Neural progenitor cell (in vitro differentiated cells): ENCODE measurements around the gene EFCAB8. TPM values are rescaled to one million over a fixed set of nuclear protein-coding genes. Genes with fewer than 3 reads are reported as not detected.

Experiments used
- DNase-seq: peaks from one replicate; pipeline ENCODE4 v3.0.0-alpha.2; 2016; ENCODE audit warnings: low spot score
- H2AFZ ChIP-seq: fragments of 200-600 bp; sonication (generic); replicated peaks from 2 replicates; pipeline ENCODE4 v1.6.1; 2016; ENCODE audit warnings: antibody characterized with exemption
- H3F3A ChIP-seq: fragments of 200-600 bp; sonication (generic); 2 replicates; pipeline ENCODE4 v1.6.1; 2016; ENCODE audit warnings: antibody characterized with exemption, low read depth
- H3K27ac ChIP-seq: fragments of 200-600 bp; sonication (generic); 2 replicates; pipeline ENCODE4 v1.5.1; 2016; ENCODE audit warnings: mild to moderate bottlenecking
- H3K27me3 ChIP-seq: fragments of 200-600 bp; sonication (generic); 2 replicates; pipeline ENCODE4 v1.6.1; 2016; ENCODE audit warnings: mild to moderate bottlenecking, moderate library complexity
- H3K36me3 ChIP-seq: fragments of 200-600 bp; sonication (generic); 2 replicates; pipeline ENCODE4 v1.5.1; 2016
- H3K4me1 ChIP-seq: fragments of 200-600 bp; sonication (generic); 2 replicates; pipeline ENCODE4 v1.6.1; 2016; ENCODE audit warnings: mixed run types
- H3K4me2 ChIP-seq: fragments of 200-600 bp; sonication (generic); 2 replicates; pipeline ENCODE4 v1.6.1; 2016
- H3K4me3 ChIP-seq: fragments of 200-600 bp; sonication (generic); 2 replicates; pipeline ENCODE4 v1.5.1; 2016
- H3K79me2 ChIP-seq: fragments of 200-600 bp; sonication (generic); 2 replicates; pipeline ENCODE4 v1.6.1; 2016; ENCODE audit warnings: low read depth
- H3K9ac ChIP-seq: fragments of 200-600 bp; sonication (generic); 2 replicates; pipeline ENCODE4 v1.6.1; 2016
- H3K9me3 ChIP-seq: fragments of 200-600 bp; sonication (generic); 2 replicates; pipeline ENCODE4 v1.5.1; 2016; ENCODE audit warnings: low read depth
- H4K20me1 ChIP-seq: fragments of 200-600 bp; sonication (generic); 2 replicates; pipeline ENCODE4 v1.6.1; 2016; ENCODE audit warnings: low read depth
- H3K27ac Mint-ChIP-seq: 3 replicates; pipeline ENCODE4 v1.8.0; 2021; ENCODE audit warnings: mixed read lengths
- H3K27me3 Mint-ChIP-seq: 2 replicates; pipeline ENCODE4 v1.8.0; 2022; ENCODE audit warnings: low read depth, mild to moderate bottlenecking, inconsistent platforms, moderate library complexity, mixed read lengths; ENCODE audit not compliant: insufficient read depth
- H3K36me3 Mint-ChIP-seq: 3 replicates; pipeline ENCODE4 v1.8.0; 2021; ENCODE audit warnings: mixed read lengths
- H3K4me1 Mint-ChIP-seq: 3 replicates; pipeline ENCODE4 v1.8.0; 2021; ENCODE audit warnings: mixed read lengths
- H3K4me3 Mint-ChIP-seq: 3 replicates; pipeline ENCODE4 v1.8.0; 2021; ENCODE audit warnings: mild to moderate bottlenecking, moderate library complexity, mixed read lengths
- H3K9me3 Mint-ChIP-seq: 3 replicates; pipeline ENCODE4 v1.8.0; 2020; ENCODE audit warnings: mixed read lengths
- EZH2 ChIP-seq: fragments of 200-600 bp; sonication (generic); IDR thresholded peaks from 2 replicates; pipeline ENCODE4 v1.6.1; 2017; ENCODE audit warnings: antibody characterized with exemption, mild to moderate bottlenecking, moderate library complexity
- EZH2phosphoT487 ChIP-seq: fragments of 200-600 bp; sonication (generic); IDR thresholded peaks from 2 replicates; pipeline ENCODE4 v1.6.1; 2017; ENCODE audit warnings: antibody characterized with exemption
- total RNA-seq: library from RNA; depleted of rRNA; stranded (reverse); fragments of >200 nt; gene quantifications from 2 replicates; pipeline ENCODE4 v1.2.3, GENCODE V29; 2015; ENCODE audit warnings: low replicate concordance
- TF ChIP-seq, protein P1 (sequence below): fragments of 200-600 bp; sonication (generic); IDR thresholded peaks from 2 replicates; pipeline ENCODE4 v1.5.1; 2017; ENCODE audit warnings: antibody characterized with exemption, mild to moderate bottlenecking

Gene EFCAB8
- total RNA-seq, 1 donor from 2014 or later = not detected

DNA sequence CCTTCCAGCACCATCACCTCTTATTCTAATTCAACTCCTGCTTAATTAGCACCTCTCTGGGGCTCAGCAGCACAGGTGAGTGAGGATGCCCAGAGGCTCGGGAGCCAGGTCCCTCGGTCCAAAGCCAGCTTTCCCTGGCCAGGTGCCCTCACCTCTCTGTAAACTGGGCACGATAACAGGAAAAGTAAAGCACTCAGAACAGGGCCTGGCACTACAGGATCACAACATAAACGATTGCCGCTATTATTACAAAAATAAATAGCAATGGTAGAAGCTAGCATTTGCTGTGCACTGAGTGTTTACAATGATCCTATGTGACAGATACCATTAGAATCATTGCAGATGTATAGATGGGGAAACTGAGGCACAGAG is 151.4 kb downstream of the EFCAB8 start:
- DNase-seq = no peak
- Histone ChIP-seq H3K9ac (no peak overlapping the region), H3K27ac (no peak overlapping the region), H3K4me2 (no peak overlapping the region), H2AFZ (no peak overlapping the region), H3K27me3 (no peaks in the 10 kb centered on the region), H3F3A (no peaks in the 10 kb centered on the region), H4K20me1 (no peaks in the 10 kb centered on the region), H3K79me2 (no peaks in the 10 kb centered on the region), H3K36me3 (no peaks in the 10 kb centered on the region), H3K4me1 (no peaks in the 10 kb centered on the region), H3K9me3 (no peaks in the 10 kb centered on the region), H3K4me3 (no peak overlapping the region)
- H3K9me3 Mint-ChIP-seq = peaks cover 2% of the 10 kb centered on the region
- H3K27ac Mint-ChIP-seq = peak overlapping the region; percentile 53
- TF ChIP-seq, protein P1, sequence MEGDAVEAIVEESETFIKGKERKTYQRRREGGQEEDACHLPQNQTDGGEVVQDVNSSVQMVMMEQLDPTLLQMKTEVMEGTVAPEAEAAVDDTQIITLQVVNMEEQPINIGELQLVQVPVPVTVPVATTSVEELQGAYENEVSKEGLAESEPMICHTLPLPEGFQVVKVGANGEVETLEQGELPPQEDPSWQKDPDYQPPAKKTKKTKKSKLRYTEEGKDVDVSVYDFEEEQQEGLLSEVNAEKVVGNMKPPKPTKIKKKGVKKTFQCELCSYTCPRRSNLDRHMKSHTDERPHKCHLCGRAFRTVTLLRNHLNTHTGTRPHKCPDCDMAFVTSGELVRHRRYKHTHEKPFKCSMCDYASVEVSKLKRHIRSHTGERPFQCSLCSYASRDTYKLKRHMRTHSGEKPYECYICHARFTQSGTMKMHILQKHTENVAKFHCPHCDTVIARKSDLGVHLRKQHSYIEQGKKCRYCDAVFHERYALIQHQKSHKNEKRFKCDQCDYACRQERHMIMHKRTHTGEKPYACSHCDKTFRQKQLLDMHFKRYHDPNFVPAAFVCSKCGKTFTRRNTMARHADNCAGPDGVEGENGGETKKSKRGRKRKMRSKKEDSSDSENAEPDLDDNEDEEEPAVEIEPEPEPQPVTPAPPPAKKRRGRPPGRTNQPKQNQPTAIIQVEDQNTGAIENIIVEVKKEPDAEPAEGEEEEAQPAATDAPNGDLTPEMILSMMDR = no peak
- TF ChIP-seq EZH2phosphoT487 (no peak), EZH2 (no peak)
- no peak overlapping the region for H3K4me3 Mint-ChIP-seq
- no peaks in the 10 kb centered on the region for H3K36me3 Mint-ChIP-seq
- peaks cover 21% of the 10 kb centered on the region for H3K27me3 Mint-ChIP-seq
- peaks cover 36% of the 10 kb centered on the region for H3K4me1 Mint-ChIP-seq

DNA sequence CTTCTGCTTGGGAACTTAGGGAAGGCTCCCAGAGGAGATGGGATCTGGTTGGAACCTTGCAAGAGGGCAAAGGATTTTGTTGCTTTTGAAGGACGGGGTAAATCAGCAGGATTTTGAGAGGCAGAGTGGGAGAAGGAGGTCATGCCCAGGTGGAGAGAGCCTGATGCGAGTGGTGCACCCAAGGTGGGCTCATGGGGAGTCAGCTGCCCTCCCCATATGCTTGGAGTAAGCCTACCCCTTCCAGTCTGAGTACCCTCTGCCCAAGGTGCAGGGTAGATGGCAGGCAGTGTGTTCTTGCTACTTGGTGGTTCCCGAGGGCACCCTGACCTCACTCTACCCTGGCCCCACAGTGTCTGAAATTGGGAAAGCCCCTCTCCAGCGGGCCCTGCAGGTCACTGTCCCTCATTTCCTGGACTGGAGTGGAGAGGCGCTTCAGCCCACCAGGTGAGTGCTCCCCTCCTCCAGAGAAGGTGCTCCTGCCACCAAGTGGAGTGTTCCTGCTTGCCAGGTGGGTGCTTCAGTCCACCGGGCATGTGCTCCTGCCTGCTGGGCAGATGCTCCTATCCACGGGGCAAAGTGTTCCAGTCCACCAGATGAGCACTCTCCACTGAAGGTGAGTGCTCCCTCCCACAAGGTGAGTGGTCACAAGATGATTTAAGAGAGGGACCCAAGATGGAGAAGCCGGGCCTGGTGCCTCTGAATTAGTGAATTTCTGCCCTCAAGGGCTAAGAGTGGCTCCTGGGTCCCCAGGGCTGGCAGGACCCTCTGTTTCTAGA is 152.1 kb downstream of the EFCAB8 start:
- H3K36me3 Mint-ChIP-seq = no peaks in the 10 kb centered on the region
- Histone ChIP-seq H3K4me1 (no peaks in the 10 kb centered on the region), H3K9ac (no peak overlapping the region), H3K4me3 (no peak overlapping the region), H2AFZ (no peak overlapping the region), H3K4me2 (no peak overlapping the region), H3K79me2 (no peaks in the 10 kb centered on the region), H3K27me3 (no peaks in the 10 kb centered on the region), H3K27ac (no peak overlapping the region), H3F3A (no peaks in the 10 kb centered on the region), H3K36me3 (no peaks in the 10 kb centered on the region), H4K20me1 (no peaks in the 10 kb centered on the region), H3K9me3 (no peaks in the 10 kb centered on the region)
- no peak for DNase-seq
- peaks cover 40% of the 10 kb centered on the region for H3K4me1 Mint-ChIP-seq
- H3K9me3 Mint-ChIP-seq = peaks cover 2% of the 10 kb centered on the region
- no peak overlapping the region for H3K4me3 Mint-ChIP-seq
- TF ChIP-seq EZH2 (no peak), EZH2phosphoT487 (no peak)
- TF ChIP-seq, protein P1 = no peak
- H3K27me3 Mint-ChIP-seq = peaks cover 26% of the 10 kb centered on the region
- peak overlapping the region; percentile 53 for H3K27ac Mint-ChIP-seq

Other genes with a start within 250 kb of the EFCAB8 start
- gene C20orf203, start 185.0 kb upstream of the EFCAB8 start, total RNA-seq = 0.12 and 0.32 TPM in 2 replicates
- gene COMMD7, start 115.5 kb upstream of the EFCAB8 start, total RNA-seq = 39.4 and 44.4 TPM in 2 replicates
- gene DNMT3B, start 96.5 kb upstream of the EFCAB8 start, total RNA-seq = 114 and 148 TPM in 2 replicates
- 210 and 263 TPM in 2 replicates for gene MAPRE1, start 39.0 kb upstream of the EFCAB8 start, total RNA-seq
- not detected in 2 replicates for gene SUN5, start 145.5 kb downstream of the EFCAB8 start, total RNA-seq
- not detected in 2 replicates for gene BPIFB2, start 148.8 kb downstream of the EFCAB8 start, total RNA-seq
- not detected in 2 replicates for gene BPIFB6, start 172.7 kb downstream of the EFCAB8 start, total RNA-seq
- not detected in 2 replicates for gene BPIFB3, start 195.0 kb downstream of the EFCAB8 start, total RNA-seq
- not detected in 2 replicates for gene BPIFB4, start 220.7 kb downstream of the EFCAB8 start, total RNA-seq